ENCODE results near the gene TMEM244. TPM values are rescaled to one million over a fixed set of nuclear protein-coding genes. Genes with fewer than 3 reads are reported as not detected.
"Not testable (repeated sequence)": the region's sequence is repeated elsewhere in the genome, so short reads cannot be mapped to it uniquely, and the experiment has no call there.

Gene TMEM244
- total RNA-seq, 2 experiments from 2014 or later = 0.43 TPM; not detected in 1

GRCh38 chr6:129859524-129859923, 1.6 kb downstream of the TMEM244 start:
- Mint-ChIP-seq H3K9me3 (no peaks in the 10 kb centered on the region), H3K4me3 (no peak overlapping the region), H3K27ac (no peak overlapping the region), H3K36me3 (ENCODE audit: low read depth) (no peaks in the 10 kb centered on the region), H3K4me1 (peaks cover 10% of the 10 kb centered on the region), H3K27me3 (no peaks in the 10 kb centered on the region)
- no peak for DNase-seq
- ChIA-PET CTCF (interaction anchor here (1.0 kb wide), 1 partner anchor 151 kb away, joined by 4 read pairs; no protein-coding TSS in a partner anchor), POLR2A (no interaction called here)

- H3K27ac Mint-ChIP-seq = no peak overlapping the region
- CTCF ChIA-PET = no interaction called here
- no peak for DNase-seq
- no peaks in the 10 kb centered on the region for H3K27me3 Mint-ChIP-seq
- no peaks in the 10 kb centered on the region for H3K9me3 Mint-ChIP-seq
- no peaks in the 10 kb centered on the region for H3K36me3 Mint-ChIP-seq (ENCODE audit: low read depth)
- H3K4me3 Mint-ChIP-seq = no peak overlapping the region
- H3K4me1 Mint-ChIP-seq = peaks cover 10% of the 10 kb centered on the region
- POLR2A ChIA-PET = no interaction called here
Observed at GRCh38 chr6:129857838-129858237, 3.3 kb downstream of the TMEM244 start.

GRCh38 chr6:129853996-129854711, 7.0 kb downstream of the TMEM244 start:
- Mint-ChIP-seq H3K27ac (no peak overlapping the region), H3K4me1 (peaks cover 3% of the 10 kb centered on the region), H3K27me3 (no peaks in the 10 kb centered on the region), H3K4me3 (no peak overlapping the region), H3K9me3 (no peaks in the 10 kb centered on the region), H3K36me3 (ENCODE audit: low read depth) (no peaks in the 10 kb centered on the region)
- no peak for DNase-seq
- CTCF ChIA-PET = no interaction called here
- POLR2A ChIA-PET = no interaction called here

- H3K4me3 Mint-ChIP-seq = no peak overlapping the region
- CTCF ChIA-PET = interaction anchor here (1.0 kb wide), 1 partner anchor 20 kb away, joined by 3 read pairs; no protein-coding TSS in a partner anchor
- no peaks in the 10 kb centered on the region for H3K9me3 Mint-ChIP-seq
- H3K4me1 Mint-ChIP-seq = peaks cover 3% of the 10 kb centered on the region
- POLR2A ChIA-PET = no interaction called here
- peaks cover 2% of the 10 kb centered on the region for H3K27me3 Mint-ChIP-seq
- DNase-seq = no peak
- H3K36me3 Mint-ChIP-seq (ENCODE audit: low read depth) = no peaks in the 10 kb centered on the region
- H3K27ac Mint-ChIP-seq = no peak overlapping the region
Observed at GRCh38 chr6:129852257-129852858, 8.8 kb downstream of the TMEM244 start.

- Mint-ChIP-seq H3K4me1 (peaks cover 3% of the 10 kb centered on the region), H3K4me3 (no peak overlapping the region), H3K27ac (no peak overlapping the region), H3K9me3 (no peaks in the 10 kb centered on the region), H3K36me3 (ENCODE audit: low read depth) (no peaks in the 10 kb centered on the region), H3K27me3 (peaks cover 2% of the 10 kb centered on the region)
- ChIA-PET CTCF (no interaction called here), POLR2A (no interaction called here)
- DNase-seq = no peak
Observed at GRCh38 chr6:129849456-129849855, 11.7 kb downstream of the TMEM244 start.

GRCh38 chr6:129846761-129847160, 14.4 kb downstream of the TMEM244 start:
- Mint-ChIP-seq H3K36me3 (ENCODE audit: low read depth) (no peaks in the 10 kb centered on the region), H3K27me3 (peaks cover 4% of the 10 kb centered on the region), H3K27ac (no peak overlapping the region), H3K4me1 (no peaks in the 10 kb centered on the region), H3K9me3 (no peaks in the 10 kb centered on the region), H3K4me3 (no peak overlapping the region)
- no peak for DNase-seq
- ChIA-PET POLR2A (interaction anchor here (0.6 kb wide), 1 partner anchor 1934 kb away, joined by 3 read pairs; no protein-coding TSS in a partner anchor), CTCF (no interaction called here)

GRCh38 chr6:129845696-129846095, 15.4 kb downstream of the TMEM244 start:
- no peaks in the 10 kb centered on the region for H3K4me1 Mint-ChIP-seq
- CTCF ChIA-PET = interaction anchor here (1.0 kb wide), 1 partner anchor 11 kb away, joined by 3 read pairs; no protein-coding TSS in a partner anchor
- no peak overlapping the region for H3K4me3 Mint-ChIP-seq
- POLR2A ChIA-PET = no interaction called here
- peaks cover 4% of the 10 kb centered on the region for H3K27me3 Mint-ChIP-seq
- no peak for DNase-seq
- no peaks in the 10 kb centered on the region for H3K9me3 Mint-ChIP-seq
- H3K36me3 Mint-ChIP-seq (ENCODE audit: low read depth) = no peaks in the 10 kb centered on the region
- H3K27ac Mint-ChIP-seq = no peak overlapping the region

- Mint-ChIP-seq H3K9me3 (no peaks in the 10 kb centered on the region), H3K4me1 (no peaks in the 10 kb centered on the region), H3K4me3 (no peak overlapping the region), H3K36me3 (ENCODE audit: low read depth) (no peaks in the 10 kb centered on the region), H3K27me3 (peaks cover 4% of the 10 kb centered on the region), H3K27ac (no peak overlapping the region)
- POLR2A ChIA-PET = no interaction called here
- CTCF ChIA-PET = interaction anchor here (1.0 kb wide), 1 partner anchor 12 kb away, joined by 3 read pairs; no protein-coding TSS in a partner anchor
- DNase-seq = no peak
Observed at GRCh38 chr6:129844118-129844891, 16.8 kb downstream of the TMEM244 start.

GRCh38 chr6:129843573-129843972, 17.5 kb downstream of the TMEM244 start:
- POLR2A ChIA-PET = no interaction called here
- Mint-ChIP-seq H3K36me3 (ENCODE audit: low read depth) (no peaks in the 10 kb centered on the region), H3K4me1 (no peaks in the 10 kb centered on the region), H3K4me3 (no peak overlapping the region), H3K27me3 (peaks cover 4% of the 10 kb centered on the region), H3K9me3 (no peaks in the 10 kb centered on the region), H3K27ac (no peak overlapping the region)
- CTCF ChIA-PET = no interaction called here
- DNase-seq = no peak

- H3K27me3 Mint-ChIP-seq = peaks cover 8% of the 10 kb centered on the region
- ChIA-PET CTCF (interaction anchor here (0.6 kb wide), 1 partner anchor 918 kb away, joined by 3 read pairs; no protein-coding TSS in a partner anchor), POLR2A (no interaction called here)
- no peaks in the 10 kb centered on the region for H3K4me1 Mint-ChIP-seq
- DNase-seq = no peak
- H3K27ac Mint-ChIP-seq = no peak overlapping the region
- H3K4me3 Mint-ChIP-seq = no peak overlapping the region
- no peaks in the 10 kb centered on the region for H3K36me3 Mint-ChIP-seq (ENCODE audit: low read depth)
- H3K9me3 Mint-ChIP-seq = no peaks in the 10 kb centered on the region
Observed at GRCh38 chr6:129842881-129843409, 18.2 kb downstream of the TMEM244 start.

GRCh38 chr6:129842137-129842536, 19.0 kb downstream of the TMEM244 start:
- H3K4me1 Mint-ChIP-seq = no peaks in the 10 kb centered on the region
- CTCF ChIA-PET = no interaction called here
- no peaks in the 10 kb centered on the region for H3K9me3 Mint-ChIP-seq
- no peak overlapping the region for H3K27ac Mint-ChIP-seq
- no peaks in the 10 kb centered on the region for H3K36me3 Mint-ChIP-seq (ENCODE audit: low read depth)
- H3K4me3 Mint-ChIP-seq = no peak overlapping the region
- no peak for DNase-seq
- peaks cover 10% of the 10 kb centered on the region for H3K27me3 Mint-ChIP-seq
- POLR2A ChIA-PET = no interaction called here

- not testable (repeated sequence) for H3K9me3 Mint-ChIP-seq; H3K36me3 Mint-ChIP-seq (ENCODE audit: low read depth)
Observed at GRCh38 chr6:129839562-129839961, 21.6 kb downstream of the TMEM244 start.

GRCh38 chr6:129835691-129836090, 25.4 kb downstream of the TMEM244 start:
- DNase-seq = no peak
- H3K27me3 Mint-ChIP-seq = peaks cover 12% of the 10 kb centered on the region
- peaks cover 2% of the 10 kb centered on the region for H3K9me3 Mint-ChIP-seq
- H3K36me3 Mint-ChIP-seq (ENCODE audit: low read depth) = no peaks in the 10 kb centered on the region
- ChIA-PET CTCF (interaction anchor here (0.6 kb wide), 1 partner anchor 10 kb away, joined by 3 read pairs; no protein-coding TSS in a partner anchor), POLR2A (no interaction called here)
- no peaks in the 10 kb centered on the region for H3K4me1 Mint-ChIP-seq
- H3K27ac Mint-ChIP-seq = no peak overlapping the region
- H3K4me3 Mint-ChIP-seq = no peak overlapping the region

More at GRCh38 chr6:129839562-129839961, 21.6 kb downstream of the TMEM244 start:
- H3K4me3 Mint-ChIP-seq, POLR2A ChIA-PET, DNase-seq, H3K4me1 Mint-ChIP-seq, CTCF ChIA-PET, H3K27ac Mint-ChIP-seq: not testable (repeated sequence)
- H3K27me3 Mint-ChIP-seq = peaks cover 15% of the 10 kb centered on the region

Measured in activated CD4-positive, alpha-beta memory T cell treated with anti-CD3 and anti-CD28 coated beads, Interleukin-2, amount 10 ng/mL, durations not matched to agents 7 days and 5 days (primary cell).